Activated CD4-positive, alpha-beta T cell treated with anti-CD3 and anti-CD28 coated beads for 1 hour (primary cell): Measurements from ENCODE around the gene CLDN5.
"Not testable (repeated sequence)": the region's sequence is repeated elsewhere in the genome, so short reads cannot be mapped to it uniquely, and the experiment has no call there.

ENCODE experiments used
- DNase-seq: peaks from one replicate; pipeline ENCODE4 v3.0.0-alpha.2; 2020

Gene CLDN5

GRCh38 chr22:19524170-19525115 lies at the start of gene CLDN5:
Gene CLDN5, minus strand, starts transcription at chr22:19524410. Its CDS starts 155 bp downstream, at chr22:19524255.
- no peak for DNase-seq

- DNase-seq = no peak
Measured at GRCh38 chr22:19571995-19572394, 47.8 kb upstream of the CLDN5 start.

GRCh38 chr22:19571207-19571795 lies 47.1 kb upstream of the CLDN5 start:
- DNase-seq = no peak

- DNase-seq = no peak
Measured at GRCh38 chr22:19569976-19570375, 45.8 kb upstream of the CLDN5 start.

GRCh38 chr22:19569276-19569640 lies 45.0 kb upstream of the CLDN5 start:
- DNase-seq = no peak

- no peak for DNase-seq
Measured at GRCh38 chr22:19568337-19569275, 44.4 kb upstream of the CLDN5 start.

GRCh38 chr22:19567157-19568009 lies 43.2 kb upstream of the CLDN5 start:
- no peak for DNase-seq

- no peak for DNase-seq
Measured at GRCh38 chr22:19566279-19567156, 42.3 kb upstream of the CLDN5 start.

GRCh38 chr22:19565382-19566278 lies 41.4 kb upstream of the CLDN5 start:
- DNase-seq = no peak

GRCh38 chr22:19559956-19560355 lies 35.7 kb upstream of the CLDN5 start:
- DNase-seq = no peak

- no peak for DNase-seq
Measured at GRCh38 chr22:19559324-19559811, 35.2 kb upstream of the CLDN5 start.

- DNase-seq = no peak
Measured at GRCh38 chr22:19556963-19557545, 32.8 kb upstream of the CLDN5 start.

- DNase-seq = no peak
Measured at GRCh38 chr22:19555651-19556050, 31.4 kb upstream of the CLDN5 start.

- DNase-seq = no peak
Measured at GRCh38 chr22:19554834-19555404, 30.7 kb upstream of the CLDN5 start.

GRCh38 chr22:19553201-19553600 lies 29.0 kb upstream of the CLDN5 start:
- no peak for DNase-seq

- DNase-seq = no peak
Measured at GRCh38 chr22:19550382-19550781, 26.2 kb upstream of the CLDN5 start.

GRCh38 chr22:19549428-19549827 lies 25.2 kb upstream of the CLDN5 start:
- DNase-seq = no peak

GRCh38 chr22:19548964-19549363 lies 24.8 kb upstream of the CLDN5 start:
- no peak for DNase-seq

GRCh38 chr22:19548427-19548826 lies 24.2 kb upstream of the CLDN5 start:
- DNase-seq = not testable (repeated sequence)
